Measurements from ENCODE around the gene LOXL3. TPM values are rescaled to one million over a fixed set of nuclear protein-coding genes. Genes with fewer than 3 reads are reported as not detected.

The LOXL3 gene
- total RNA-seq, 2 experiments from 2014 or later: 0.21 to 0.98 TPM

DNA sequence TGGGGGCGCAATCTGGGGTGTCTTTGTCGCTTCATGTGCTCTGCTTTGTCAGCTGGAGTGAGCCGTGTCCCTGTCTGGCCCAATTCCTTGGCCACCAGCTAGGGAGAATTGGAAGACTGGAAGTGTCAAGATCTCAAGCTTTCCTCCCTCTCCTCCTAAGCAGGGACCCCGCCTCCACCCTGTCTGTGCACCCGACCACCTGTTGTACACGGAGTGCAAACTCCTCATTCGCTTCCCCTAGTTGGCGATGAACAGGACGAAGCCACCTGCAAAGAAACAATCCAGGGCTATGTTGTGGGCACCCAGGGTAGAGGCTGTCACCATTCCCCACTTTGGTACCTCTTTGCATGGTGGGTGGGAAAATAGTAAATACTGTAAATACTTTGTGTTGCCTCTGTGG is 26.0 kb downstream of the LOXL3 start:
- ChIA-PET POLR2A (no interaction called here), CTCF (ENCODE audit: unreplicated experiment) (interaction anchor here (0.5 kb wide), 1 partner anchor 1179 kb away, joined by 3 read pairs; no protein-coding TSS in a partner anchor)
- H3K9me3 ChIP-seq (ENCODE audit: low read length): no peaks in the 10 kb centered on the region
- peak overlapping the region; percentile 98 for H3K4me3 ChIP-seq (ENCODE audit: low read depth, low read length, poor library complexity, severe bottlenecking)
- H3K79me2 ChIP-seq (ENCODE audit: insufficient read depth, low read depth, low read length): peaks cover 37% of the 10 kb centered on the region
- TF ChIP-seq CTCF (conservative IDR thresholded peaks at IDR 0.05; ENCODE audit: low read length) (no peak), EZH2phosphoT487 (IDR thresholded peaks at IDR 0.05; ENCODE audit: borderline replicate concordance, low read depth, low read length) (no peak)
- H2AFZ ChIP-seq (ENCODE audit: low read length): no peak overlapping the region
- H3K9me2 ChIP-seq (ENCODE audit: insufficient read depth, low read length): no peaks in the 10 kb centered on the region
- H3K36me3 ChIP-seq (ENCODE audit: insufficient read depth, low read length): peaks cover 62% of the 10 kb centered on the region
- H3K27ac ChIP-seq (ENCODE audit: low read depth, low read length, poor library complexity, severe bottlenecking): no peak overlapping the region
- H3K4me1 ChIP-seq (ENCODE audit: insufficient read depth, low read length, poor library complexity, severe bottlenecking): peaks cover 33% of the 10 kb centered on the region
- intact Hi-C loops (cut with micrococcal nuclease; ENCODE audit: unreplicated experiment): no loop called here
- peak overlapping the region; percentile 95 for H3K4me2 ChIP-seq (ENCODE audit: low read length)
- H4K20me1 ChIP-seq (ENCODE audit: insufficient read depth, low read length): peaks cover 5% of the 10 kb centered on the region; the same call in 1 of the 2 replicates
- TSS peak; percentile 81 for BruUV-seq (replicated peaks)
- no peak for DNase-seq (ENCODE audit: low spot score)

- TF ChIP-seq EZH2phosphoT487 (IDR thresholded peaks at IDR 0.05; ENCODE audit: borderline replicate concordance, low read depth, low read length) (no peak), CTCF (conservative IDR thresholded peaks at IDR 0.05; ENCODE audit: low read length) (no peak)
- intact Hi-C loops (cut with micrococcal nuclease; ENCODE audit: unreplicated experiment): no loop called here
- Histone ChIP-seq H3K9me3 (ENCODE audit: low read length) (no peaks in the 10 kb centered on the region), H3K4me1 (ENCODE audit: insufficient read depth, low read length, poor library complexity, severe bottlenecking) (peaks cover 28% of the 10 kb centered on the region), H3K79me2 (ENCODE audit: insufficient read depth, low read depth, low read length) (peaks cover 37% of the 10 kb centered on the region), H2AFZ (ENCODE audit: low read length) (no peak overlapping the region), H3K36me3 (ENCODE audit: insufficient read depth, low read length) (peaks cover 53% of the 10 kb centered on the region), H4K20me1 (ENCODE audit: insufficient read depth, low read length) (peaks cover 5% of the 10 kb centered on the region; the same call in 1 of the 2 replicates), H3K4me2 (ENCODE audit: low read length) (0 out of 2 replicates have a peak overlapping the region, but pooled peaks have one; percentile 95), H3K4me3 (ENCODE audit: low read depth, low read length, poor library complexity, severe bottlenecking) (no peak overlapping the region), H3K9me2 (ENCODE audit: insufficient read depth, low read length) (no peaks in the 10 kb centered on the region), H3K27ac (ENCODE audit: low read depth, low read length, poor library complexity, severe bottlenecking) (no peak overlapping the region)
- ChIA-PET POLR2A (interaction anchor here (1.0 kb wide), 1 partner anchor 9 kb away, joined by 3 read pairs; no protein-coding TSS in a partner anchor), CTCF (ENCODE audit: unreplicated experiment) (interaction anchor here (0.5 kb wide), 1 partner anchor 1180 kb away, joined by 3 read pairs; no protein-coding TSS in a partner anchor)
- DNase-seq (ENCODE audit: low spot score): no peak
- BruUV-seq (replicated peaks): no TSS peak
These were observed 27.0 kb downstream of the LOXL3 start for GRCh38 chr2:74526649-74527230.
